PC-3 (cell line): Measurements from ENCODE around the gene RSKR.

Experiments used
- CTCF ChIP-seq: fragments of 300-600 bp; sonication (generic); conservative IDR thresholded peaks from 2 replicates; pipeline ENCODE4 v1.5.1; 2017; ENCODE audit warnings: antibody characterized with exemption, low read depth, mild to moderate bottlenecking, low read length
- EZH2 ChIP-seq: fragments of 300-600 bp; sonication (generic); IDR thresholded peaks from one replicate; pipeline ENCODE4 v1.6.1; 2017; ENCODE audit warnings: antibody characterized with exemption, mild to moderate bottlenecking, low read length; ENCODE audit not compliant: unreplicated experiment
- EZH2phosphoT487 ChIP-seq: fragments of 300-600 bp; sonication (generic); IDR thresholded peaks from 2 replicates; pipeline ENCODE4 v1.6.1; 2018; ENCODE audit warnings: mild to moderate bottlenecking, antibody characterized with exemption, low read length, borderline replicate concordance

DNA sequence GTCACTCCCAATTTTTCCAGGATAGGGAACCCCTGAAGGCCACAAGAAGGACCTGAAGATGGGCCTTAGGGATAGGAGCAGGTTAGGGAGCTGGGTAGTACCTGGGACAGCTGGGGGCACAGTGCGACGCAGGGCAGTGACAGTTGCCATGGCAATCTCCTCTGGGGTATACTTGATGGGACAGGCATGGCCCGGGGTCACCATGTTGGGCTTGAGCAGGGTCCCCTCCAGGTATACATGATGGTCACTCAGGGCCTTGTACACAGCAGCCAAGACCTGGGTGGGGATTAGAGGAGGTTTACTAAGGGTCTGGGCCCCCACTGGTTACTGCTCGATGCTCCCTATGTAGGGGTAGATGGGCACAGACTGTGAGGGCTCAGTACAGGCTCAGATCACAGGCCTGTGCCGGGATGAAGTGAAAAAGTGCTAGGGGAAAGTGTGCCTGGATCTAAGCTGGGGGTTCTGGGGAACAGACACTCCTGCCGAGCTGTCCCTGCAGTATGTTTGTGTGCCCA lies 40.0 kb downstream of the RSKR start:
- TF ChIP-seq CTCF (no peak), EZH2 (no peak), EZH2phosphoT487 (no peak)
